ENCODE data around the gene DBF4B. TPM values are rescaled to one million over a fixed set of nuclear protein-coding genes. Genes with fewer than 3 reads are reported as not detected.

The DBF4B gene
- total RNA-seq, 1 donor from 2014 or later: 12.2 TPM

DNA sequence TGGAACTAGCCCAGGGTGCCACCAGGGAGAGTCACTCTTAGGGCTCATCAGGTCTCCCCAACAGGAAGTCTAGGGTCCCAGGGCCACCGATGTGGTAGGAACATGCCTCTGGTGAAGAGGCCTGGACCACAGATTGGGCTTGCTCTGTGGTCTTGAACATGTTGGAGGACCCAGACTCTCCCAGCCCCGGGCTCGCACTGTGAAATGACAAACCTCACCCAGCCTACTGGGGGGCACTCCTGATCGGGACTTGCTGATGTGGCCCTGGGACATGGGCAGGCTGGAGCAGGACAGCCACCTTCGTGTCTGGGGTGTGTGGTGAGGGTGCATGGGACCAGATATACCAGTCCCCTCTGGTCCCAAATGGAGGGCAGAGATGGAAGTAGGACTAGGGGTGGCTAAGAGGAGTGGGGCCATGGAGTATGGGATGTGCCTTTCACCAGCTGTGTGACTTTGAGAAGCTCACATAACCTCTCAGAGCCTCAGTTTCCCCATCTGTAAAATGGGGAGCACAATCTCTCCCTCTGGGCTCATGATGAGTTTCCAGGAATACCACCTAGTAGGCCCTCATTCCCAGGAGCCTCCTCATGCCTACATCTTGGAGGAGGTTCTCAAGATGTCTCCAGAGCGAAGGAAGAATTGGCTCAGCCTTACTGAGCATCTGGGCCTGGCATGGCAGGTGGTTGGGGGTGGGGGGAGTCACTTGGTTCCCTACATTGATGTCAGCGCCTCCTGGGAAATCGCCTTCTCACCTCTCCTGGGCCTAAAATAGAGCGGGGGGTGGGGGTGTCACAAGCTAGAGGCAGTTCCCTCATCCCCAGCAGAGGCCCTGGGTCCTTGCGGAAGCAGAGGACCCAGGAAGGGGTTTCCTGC is 48.8 kb downstream of the DBF4B start:
- DNase-seq (ENCODE audit: low read depth): no peak
- TF ChIP-seq, protein P1, sequence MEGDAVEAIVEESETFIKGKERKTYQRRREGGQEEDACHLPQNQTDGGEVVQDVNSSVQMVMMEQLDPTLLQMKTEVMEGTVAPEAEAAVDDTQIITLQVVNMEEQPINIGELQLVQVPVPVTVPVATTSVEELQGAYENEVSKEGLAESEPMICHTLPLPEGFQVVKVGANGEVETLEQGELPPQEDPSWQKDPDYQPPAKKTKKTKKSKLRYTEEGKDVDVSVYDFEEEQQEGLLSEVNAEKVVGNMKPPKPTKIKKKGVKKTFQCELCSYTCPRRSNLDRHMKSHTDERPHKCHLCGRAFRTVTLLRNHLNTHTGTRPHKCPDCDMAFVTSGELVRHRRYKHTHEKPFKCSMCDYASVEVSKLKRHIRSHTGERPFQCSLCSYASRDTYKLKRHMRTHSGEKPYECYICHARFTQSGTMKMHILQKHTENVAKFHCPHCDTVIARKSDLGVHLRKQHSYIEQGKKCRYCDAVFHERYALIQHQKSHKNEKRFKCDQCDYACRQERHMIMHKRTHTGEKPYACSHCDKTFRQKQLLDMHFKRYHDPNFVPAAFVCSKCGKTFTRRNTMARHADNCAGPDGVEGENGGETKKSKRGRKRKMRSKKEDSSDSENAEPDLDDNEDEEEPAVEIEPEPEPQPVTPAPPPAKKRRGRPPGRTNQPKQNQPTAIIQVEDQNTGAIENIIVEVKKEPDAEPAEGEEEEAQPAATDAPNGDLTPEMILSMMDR (conservative IDR thresholded peaks at IDR 0.05; ENCODE audit: low read depth, low read length): no peak
- no peak overlapping the region for H3K4me3 ChIP-seq (ENCODE audit: low read depth, low read length)

DNA sequence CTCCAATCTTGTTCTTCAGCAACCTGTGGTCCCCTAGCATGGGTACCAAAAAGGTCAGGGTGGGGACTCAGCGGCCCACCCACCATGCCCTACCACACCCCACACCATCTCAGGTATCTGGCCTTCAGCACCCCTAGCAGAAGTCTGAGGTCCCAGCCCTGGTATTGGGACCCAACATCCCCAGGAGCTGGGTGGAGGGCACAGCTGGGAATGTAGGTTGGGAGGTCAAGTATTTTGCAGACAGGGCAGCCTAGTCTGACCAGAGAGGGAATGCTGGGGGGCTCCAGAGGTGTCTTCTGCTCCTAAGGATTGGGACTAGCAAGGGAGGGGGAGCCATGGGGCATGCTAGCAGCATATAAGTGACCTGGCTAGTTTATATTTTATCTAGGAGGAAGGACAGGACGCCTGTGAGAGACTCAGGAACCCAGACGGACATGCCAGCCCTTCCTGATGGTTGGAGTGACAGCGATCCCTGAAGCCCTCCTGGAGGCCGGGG is 49.5 kb downstream of the DBF4B start:
- DNase-seq (ENCODE audit: low read depth): no peak
- H3K4me3 ChIP-seq (ENCODE audit: low read depth, low read length): no peak overlapping the region
- TF ChIP-seq, protein P1 (conservative IDR thresholded peaks at IDR 0.05; ENCODE audit: low read depth, low read length): no peak

DNA sequence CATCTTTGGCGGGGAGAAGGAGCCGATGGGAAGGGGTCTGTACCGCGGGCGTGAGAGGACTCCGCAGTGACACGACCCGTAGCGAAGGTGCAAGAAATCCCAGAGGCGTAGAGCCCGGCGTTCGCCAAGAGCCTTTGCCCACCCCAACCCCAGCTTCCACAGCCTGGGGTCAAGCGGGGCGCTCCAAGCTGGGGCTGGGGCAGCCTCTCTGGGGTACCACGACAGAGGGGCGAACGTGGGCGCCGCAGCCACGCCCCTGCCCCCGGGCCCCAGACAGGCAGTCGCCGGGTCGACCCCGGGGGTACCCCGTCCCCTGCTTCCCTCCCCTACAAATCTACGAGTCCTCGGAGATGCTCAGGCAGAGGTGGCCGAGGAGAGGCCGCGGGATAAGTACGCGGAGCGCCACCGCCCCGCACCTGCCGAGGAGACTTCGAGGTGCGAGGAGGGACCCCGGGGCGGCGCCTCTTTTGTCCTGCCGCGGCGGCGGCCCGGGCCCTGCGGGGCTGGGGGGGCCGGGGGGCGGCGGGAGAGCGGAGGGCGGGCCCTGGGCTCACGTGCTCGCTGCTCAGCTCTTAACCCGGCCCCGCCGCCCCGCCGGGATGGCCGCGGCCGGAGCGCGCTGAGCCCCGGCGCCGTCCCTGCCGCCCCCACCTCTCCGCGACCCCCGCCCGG is 50.1 kb downstream of the DBF4B start, which contains the start of gene ADAM11:
TSS of gene ADAM11 (plus strand) at position 575 of the 672 bp plus-strand sequence. CDS start 212 bp downstream, outside the sequence.
- TF ChIP-seq, protein P1 (conservative IDR thresholded peaks at IDR 0.05; ENCODE audit: low read depth, low read length): no peak
- H3K4me3 ChIP-seq (ENCODE audit: low read depth, low read length): peak within 1 kb of the TSS; percentile 26
- no peak for DNase-seq (ENCODE audit: low read depth)

DNA sequence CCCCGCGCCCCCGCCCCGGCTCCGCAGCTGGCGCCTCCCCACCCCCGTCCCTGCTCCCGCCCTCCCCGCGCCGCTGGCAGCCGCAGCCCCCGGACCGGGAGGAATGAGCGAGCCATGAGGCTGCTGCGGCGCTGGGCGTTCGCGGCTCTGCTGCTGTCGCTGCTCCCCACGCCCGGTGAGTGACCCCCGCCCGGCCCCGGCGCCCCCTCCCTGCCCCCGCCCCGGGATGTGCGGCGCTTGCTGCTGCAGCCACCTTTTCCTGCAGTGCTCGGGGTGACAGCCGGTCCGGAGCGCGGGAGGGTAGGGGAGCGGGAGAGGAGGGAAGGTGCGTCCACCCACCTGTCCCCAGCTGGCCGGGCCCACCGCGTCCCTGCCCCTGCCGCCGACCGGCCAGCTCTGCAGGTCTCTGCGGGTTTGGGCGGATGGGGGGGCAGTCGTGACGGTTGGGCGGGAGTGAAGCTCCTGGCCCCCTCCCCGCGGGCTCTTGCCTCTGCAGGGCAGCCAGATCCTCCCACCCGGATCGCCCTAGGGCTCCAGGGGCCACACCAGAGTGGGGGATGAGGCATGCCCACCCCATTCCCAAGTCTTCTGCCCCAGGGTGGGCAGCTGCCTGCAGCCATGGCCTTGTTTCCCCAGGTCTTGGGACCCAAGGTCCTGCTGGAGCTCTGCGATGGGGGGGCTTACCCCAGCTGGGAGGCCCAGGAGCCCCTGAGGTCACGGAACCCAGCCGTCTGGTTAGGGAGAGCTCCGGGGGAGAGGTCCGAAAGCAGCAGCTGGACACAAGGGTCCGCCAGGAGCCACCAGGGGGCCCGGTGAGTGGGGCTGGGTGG is 50.8 kb downstream of the DBF4B start:
- TF ChIP-seq, protein P1 (conservative IDR thresholded peaks at IDR 0.05; ENCODE audit: low read depth, low read length): peak; percentile 8

DNA sequence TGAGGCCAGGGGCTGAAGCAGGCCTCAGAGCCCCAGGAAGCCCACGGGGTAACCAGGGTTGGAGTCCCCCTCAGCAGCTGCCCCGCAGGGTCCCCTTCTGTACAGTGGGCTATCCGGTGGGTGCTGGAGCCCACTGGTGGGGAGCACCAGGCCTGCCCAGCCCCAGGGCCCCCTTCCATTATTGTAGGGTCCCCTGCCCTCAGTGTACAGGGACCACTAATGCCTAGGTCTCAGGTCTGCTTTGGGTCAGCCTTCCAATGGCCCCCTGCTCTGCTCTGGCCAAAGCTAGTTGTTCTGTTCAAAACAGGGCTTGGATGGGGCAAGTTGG is 51.4 kb downstream of the DBF4B start:
- H3K4me3 ChIP-seq (ENCODE audit: low read depth, low read length): no peak overlapping the region
- TF ChIP-seq, protein P1 (conservative IDR thresholded peaks at IDR 0.05; ENCODE audit: low read depth, low read length): no peak
- no peak for DNase-seq (ENCODE audit: low read depth)

More for the DNA sequence above, 50.8 kb downstream of the DBF4B start:
- peak overlapping the region; percentile 26 for H3K4me3 ChIP-seq (ENCODE audit: low read depth, low read length)
- DNase-seq (ENCODE audit: low read depth): no peak

DNA sequence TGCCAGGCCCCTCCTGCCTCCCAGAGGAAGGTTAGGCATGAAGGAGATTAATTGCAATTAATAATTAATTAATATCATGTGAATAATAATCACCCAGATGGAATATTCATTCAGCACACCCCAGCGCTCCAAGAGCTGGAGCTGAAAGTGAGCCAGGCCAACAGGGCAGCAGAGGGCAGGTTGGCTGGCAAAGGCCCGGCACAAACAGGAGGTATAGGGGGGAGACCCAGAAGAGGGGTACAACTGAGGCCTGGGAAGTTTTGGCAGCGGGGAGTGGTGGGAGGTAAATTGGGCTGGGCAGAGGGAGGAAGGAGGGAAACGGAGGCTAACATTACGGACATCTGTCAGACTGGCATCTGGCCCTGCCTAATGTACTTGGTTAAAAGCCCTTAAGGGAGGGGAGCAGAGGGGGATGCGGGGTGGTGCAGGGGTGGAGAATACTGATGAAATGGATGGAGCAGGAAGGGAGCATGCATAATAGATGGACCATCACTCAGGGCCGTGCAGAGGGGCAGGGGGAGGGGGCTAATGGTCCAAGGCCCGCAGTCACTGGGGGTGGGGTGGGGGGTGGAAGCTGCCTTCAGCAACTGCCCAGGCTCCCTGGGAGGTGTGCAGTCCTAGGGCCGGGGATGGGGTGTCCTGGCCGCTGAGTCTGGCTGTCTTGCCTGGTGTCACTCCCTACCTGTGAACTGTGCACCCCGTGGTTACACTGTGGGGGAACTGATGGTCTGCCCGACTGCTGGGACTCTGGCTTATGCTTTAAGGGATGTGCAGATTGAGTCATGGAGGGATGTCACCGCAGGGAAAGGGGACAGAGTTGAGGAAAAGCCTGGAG is 52.2 kb downstream of the DBF4B start:
- H3K4me3 ChIP-seq (ENCODE audit: low read depth, low read length): no peak overlapping the region
- no peak for DNase-seq (ENCODE audit: low read depth)
- TF ChIP-seq, protein P1 (conservative IDR thresholded peaks at IDR 0.05; ENCODE audit: low read depth, low read length): no peak

Measured in epithelial cell of proximal tubule (primary cell).